Stimulated activated CD8-positive, alpha-beta memory T cell treated with anti-CD3 and anti-CD28 coated beads, Interleukin-4, amount 100 ng/mL, for 1 hour (primary cell): ENCODE measurements around the gene ABR.
"Not testable (repeated sequence)": the region's sequence is repeated elsewhere in the genome, so short reads cannot be mapped to it uniquely, and the experiment has no call there.

Source experiments
- DNase-seq, 2 donors: peaks; one replicate each; pipeline ENCODE4 v3.0.0-alpha.2; 2020; ENCODE audit warnings: low read depth in 2 of 2, low spot score in 1 of 2

ABR gene

DNA sequence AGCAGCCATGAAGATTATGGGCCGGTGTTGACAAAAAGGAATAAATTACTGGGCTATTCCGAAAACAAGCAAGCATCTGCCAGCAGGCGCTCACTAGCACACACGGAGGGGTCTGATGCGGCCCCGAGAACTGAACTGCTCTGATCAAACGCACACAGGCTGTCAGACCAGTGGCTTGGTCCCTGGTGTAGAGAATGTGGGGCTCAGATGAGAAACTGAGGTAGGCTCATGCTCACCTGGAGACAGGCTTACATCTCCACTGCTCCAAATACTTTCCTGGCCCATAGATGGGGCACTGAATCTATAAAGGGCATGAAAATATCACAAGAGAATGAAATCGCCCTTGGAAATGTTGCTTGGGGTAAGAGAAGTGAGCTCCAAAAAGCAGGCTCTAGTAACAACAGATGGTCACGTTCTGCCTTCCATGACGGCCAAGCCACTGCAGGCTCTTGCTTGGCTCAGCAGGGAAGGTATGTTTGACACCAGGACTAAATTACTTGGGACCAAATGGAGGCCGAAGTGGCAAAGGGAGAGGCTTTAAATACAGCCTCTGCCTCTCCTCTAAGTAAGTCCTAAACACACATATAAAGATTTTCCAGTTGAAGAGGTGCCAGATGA is 5.4 kb downstream of the ABR start:
- no peak for DNase-seq

DNA sequence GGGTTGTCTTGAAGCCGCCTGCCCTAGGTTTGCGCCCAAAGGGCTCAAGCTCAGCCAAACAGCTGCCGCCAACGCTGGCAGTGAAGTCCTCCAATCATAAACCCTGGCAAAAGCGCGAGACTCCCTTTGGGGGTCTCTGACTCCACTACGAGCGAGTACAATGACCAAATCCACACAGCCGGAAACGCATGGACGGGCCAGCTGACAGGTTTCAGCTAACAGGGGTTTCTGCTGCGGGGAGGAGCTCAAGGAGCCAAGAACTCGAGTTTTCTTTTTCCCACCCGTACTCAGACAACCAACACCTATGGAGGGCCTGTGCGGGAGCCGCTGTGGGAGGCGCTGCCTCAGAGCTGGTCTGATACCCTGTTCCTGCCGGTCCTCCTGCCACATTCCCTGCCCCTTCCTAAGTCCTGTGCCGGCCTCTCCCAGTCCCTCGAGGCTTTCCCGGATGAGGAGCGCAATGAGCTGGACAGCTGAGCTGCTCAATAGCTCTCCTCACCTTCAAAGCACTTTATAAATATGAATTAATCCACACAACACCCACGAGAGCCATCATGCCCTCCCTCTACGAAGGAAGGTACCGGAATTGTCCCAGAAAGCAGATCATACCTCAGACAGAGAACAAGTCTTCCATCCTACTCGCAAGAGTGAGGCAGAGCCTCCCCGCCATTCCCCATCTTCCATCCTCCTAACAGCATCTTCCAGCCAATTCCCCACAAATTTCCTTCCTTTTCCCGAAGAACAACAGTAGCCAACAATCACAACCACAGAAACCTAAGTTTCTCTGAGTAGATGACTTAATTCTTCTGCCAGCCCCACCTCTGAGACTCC is 6.1 kb downstream of the ABR start:
- no peak for DNase-seq

DNA sequence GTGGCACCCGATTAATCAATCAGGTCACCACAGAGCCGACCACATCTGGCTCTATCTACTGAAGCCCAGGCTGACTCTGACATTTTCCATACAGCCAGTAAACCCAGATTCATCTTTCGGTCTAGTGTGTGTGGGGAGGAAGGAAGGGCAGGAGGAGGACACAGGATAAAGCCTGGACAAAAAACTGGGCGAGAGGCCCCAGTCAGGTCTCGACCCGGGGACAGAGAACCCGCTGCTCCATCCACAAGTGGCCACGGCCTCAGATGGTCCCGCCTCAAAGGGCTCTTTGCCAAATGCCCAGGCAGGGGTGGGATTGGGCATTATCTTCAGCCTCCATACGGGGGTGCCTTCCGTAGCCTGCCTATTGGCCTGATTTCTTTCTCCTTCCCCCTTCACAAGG is 7.8 kb downstream of the ABR start:
- DNase-seq, result no peak

DNA sequence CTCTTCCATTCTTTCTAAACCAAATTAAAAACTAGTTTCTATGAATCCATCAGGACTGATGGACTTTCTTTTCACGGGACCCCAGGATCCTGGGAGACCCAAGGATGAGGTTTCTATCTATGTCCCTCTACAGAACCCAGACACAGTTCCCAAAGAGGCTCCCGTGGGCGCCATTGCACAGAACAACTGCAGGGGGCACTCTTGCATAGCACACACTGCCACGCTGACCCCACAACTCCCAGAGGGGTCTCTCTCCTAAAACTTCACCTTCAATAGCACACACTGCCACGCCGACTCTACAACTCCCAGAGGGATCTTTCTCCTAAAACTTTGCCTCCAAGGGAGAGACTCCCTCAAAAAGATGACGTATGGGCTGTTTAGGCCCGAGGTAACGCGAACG is 9.0 kb downstream of the ABR start:
- DNase-seq, result no peak

DNA sequence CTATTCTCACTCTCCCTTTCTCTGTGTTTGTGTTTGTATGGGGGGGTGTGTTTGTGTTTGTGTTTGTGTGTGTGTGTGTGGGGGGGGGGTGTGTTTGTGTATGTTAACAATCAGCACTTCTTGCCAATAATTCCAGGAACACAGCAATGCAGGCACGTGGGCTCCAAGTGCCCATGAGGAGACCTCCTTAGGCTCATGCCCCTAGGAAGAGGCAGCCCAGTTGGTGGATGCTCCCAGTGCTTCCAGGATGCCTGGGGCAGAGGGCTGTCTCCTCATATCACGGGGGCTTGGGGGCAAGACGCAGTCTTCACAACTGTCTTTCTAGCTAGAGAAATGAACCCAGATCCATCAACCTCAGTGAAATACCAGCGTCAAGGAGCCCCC is 9.9 kb downstream of the ABR start:
- no peak for DNase-seq

DNA sequence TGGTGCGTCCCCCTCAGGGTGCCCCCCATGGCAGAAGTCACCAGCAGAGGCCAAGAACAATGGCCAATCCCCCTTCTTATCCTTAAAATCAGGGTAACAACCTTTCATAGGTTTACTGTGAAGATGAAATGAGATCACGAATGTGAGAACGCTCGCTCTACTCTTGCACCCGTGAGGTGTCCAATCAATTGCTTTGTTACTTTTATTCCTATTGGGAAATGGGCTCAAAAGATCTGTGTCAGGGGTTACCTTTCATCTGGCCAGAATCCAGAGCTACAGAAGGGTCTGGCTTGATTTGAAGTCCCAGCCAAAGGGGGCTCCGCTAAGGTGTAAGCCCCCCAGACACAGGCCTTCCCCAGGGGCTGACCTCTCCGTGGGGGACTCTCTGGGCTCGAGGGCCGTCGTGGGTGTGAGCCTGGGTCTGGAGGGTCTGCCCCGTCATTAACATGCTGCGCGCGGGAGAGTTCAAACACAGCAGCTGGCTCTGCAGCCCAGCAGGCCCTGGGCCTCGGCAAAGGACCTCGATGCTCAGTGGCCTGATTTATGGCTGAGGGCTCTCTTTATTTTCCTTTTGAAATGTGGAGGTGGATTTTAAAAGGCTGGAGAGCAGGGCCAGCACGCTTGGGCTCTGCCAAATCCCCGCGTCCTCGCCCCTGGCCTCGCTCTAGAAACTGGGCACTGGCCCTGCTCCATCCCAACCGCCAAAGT is 10.4 kb downstream of the ABR start:
- DNase-seq, result no peak

DNA sequence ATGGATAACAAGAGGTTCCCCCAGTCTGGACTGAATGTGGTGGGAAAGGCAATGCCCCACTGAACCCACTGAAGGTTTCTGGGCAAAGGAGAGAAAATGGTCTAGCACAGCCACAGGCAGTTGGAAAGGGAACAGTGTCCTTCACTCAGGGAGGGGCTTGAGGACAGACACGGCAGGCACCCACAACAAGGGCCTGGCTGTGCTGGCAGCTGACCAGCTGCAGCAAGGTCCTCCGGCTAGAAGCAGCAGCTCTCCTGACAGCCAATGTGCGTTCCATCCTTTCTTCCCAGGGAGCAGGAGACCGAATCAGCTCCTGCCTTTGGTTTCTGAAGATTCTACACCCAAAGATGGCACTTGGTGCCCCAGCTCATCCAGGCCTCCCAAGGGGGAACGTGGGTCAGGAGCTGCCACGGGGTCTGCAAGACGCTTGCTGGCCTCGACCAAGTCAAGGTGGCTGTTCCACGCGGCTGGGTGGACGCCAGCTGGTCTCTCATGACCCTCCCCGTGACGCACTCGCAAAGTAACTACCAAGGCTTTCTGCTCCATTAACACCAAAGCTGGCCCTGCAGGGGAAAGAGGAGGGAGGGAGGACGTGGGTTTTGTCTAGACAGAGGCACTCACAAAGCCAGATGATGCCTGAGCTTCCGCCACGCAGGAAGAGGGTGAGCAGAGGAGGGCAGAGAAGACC is 11.1 kb downstream of the ABR start:
- DNase-seq, result no peak

DNA sequence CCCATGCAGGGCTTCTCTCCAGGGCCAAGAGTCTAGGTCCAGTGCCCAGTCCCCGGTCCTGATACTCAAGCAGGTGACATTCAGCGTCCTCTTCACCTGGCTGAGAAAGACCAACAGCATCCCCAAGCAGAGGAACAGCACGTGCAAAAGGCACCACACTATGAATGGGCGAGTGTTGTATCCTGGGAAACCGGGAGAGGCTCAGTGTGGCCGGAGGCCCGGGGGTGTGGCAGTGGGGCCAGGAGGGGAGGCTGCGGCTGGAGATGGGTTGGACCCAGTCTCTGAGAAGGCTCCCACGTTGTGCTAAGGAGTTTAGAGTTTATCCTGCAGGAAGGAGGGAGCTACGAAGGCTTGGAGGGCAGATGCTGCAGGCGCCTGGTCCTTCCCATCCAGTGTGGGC is 13.5 kb downstream of the ABR start:
- DNase-seq, result no peak

DNA sequence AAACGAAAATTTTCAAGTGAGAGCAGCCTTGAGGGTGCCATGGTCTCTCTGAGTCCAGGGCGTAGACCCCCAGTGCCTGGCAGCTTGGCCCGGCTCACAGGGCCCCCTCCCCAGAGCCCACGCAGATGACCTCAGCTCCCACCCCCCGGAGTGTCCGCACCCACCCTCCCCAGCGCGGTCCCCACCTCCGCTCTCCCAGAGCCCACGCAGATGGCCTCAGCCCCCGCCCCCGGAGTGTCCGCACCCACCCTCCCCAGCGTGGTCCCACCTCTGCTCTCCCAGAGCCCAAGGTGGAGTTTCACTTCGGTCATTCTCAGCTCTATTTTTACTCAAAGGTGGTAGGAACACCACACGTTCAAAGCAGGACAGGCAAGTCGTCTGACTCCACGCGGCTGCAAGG is 13.9 kb downstream of the ABR start:
- no peak for DNase-seq

DNA sequence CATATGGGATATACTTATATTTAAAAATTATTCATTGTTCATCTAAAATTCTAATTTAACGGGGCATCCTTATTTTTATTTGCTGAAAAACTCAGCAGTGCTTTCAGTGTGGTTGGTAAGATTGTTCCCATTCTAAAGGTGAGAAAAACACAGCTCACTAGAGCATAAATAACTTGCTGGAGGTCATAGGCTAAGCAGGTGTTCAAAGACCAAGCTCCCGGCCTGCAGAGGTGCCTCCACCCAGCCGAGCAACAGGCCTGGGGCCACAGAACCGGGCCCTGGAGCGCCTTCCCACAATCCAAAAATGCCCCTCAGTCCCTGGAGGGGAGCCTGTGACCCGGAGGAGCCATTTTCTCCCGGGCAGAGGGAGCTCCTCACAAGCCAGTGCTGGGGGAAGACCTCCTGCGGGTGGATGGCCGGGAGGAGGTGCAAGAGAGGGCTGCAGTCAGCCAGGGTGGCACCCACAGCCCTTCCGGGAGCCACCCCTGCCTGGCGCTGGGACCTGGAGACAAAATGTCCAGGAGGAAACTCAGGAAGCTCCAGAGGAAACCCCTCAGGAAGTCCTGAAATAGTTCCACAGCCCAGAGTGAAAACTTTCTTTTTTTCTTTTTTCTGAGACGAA is 14.7 kb downstream of the ABR start:
- no peak for DNase-seq

DNA sequence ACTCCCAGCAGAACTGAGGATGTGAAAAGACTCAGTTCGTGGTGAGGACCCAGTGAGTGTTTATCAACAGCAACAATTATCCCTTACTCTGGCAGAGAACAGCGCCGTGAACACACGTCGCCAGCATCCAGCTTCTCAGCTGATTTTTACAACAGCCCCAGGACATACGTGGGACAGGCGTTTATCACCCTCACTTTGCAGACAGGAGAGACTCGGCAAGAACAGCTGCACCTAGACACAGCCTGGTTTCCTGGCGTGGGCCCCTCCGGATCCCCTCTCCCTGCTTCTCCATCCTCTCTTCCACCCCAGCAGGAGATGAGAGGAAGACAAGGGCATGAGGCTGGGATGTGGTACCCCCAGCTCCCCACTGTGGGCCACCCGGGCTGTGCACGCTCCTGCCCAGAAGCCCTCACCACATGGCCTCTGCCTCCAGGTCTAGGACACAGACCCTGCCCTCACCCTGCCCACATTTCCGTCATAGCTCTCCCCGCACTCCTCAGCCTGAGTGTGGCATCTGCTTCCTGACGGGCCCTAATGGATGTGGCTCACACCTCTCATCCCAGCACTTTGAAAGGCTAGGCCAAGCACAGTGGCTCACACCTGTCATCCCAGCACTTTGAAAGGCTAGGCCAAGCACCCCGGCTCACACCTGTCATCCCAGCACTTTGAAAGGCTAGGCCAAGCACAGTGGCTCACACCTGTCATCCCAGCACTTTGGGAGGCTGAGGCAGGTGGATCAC is 17.5 kb downstream of the ABR start:
- DNase-seq, result no peak

DNA sequence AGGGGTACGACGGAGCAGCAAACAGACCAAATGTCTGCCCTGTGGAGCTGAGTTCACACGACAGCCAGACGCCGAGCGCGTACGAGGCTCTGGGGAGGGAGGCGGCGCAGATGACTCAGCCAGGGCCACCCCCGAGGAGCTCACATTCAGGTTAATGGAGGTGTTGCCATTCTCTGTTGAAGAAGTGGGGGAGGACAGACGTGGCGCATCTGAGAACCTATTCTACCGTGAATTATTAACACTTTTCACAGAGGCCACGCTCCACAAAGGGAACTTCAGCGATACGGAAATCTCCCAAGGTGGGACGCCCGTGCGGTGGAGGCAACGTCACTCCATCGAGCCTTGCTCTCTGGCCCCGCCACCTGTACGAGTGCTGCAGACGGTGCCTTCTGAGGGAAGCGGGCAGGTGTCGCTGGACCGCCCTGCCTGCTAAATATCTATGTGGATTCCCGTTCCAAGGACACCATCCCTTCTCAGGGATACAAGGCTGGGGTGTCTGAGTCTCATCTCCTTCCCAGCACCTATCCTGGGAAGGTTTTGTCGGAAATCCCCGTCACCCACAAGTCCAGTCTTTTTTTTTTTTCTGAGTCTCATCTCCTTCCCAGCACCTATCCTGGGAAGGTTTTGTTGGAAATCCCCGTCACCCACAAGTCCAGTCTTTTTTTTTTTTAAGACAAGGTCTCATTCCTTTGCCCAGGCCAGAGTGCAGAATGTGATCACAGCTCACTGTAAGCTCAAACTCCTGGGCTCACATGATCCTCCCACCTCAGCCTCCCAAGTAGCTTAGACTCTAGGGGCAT is 19.0 kb downstream of the ABR start:
- no peak for DNase-seq

DNA sequence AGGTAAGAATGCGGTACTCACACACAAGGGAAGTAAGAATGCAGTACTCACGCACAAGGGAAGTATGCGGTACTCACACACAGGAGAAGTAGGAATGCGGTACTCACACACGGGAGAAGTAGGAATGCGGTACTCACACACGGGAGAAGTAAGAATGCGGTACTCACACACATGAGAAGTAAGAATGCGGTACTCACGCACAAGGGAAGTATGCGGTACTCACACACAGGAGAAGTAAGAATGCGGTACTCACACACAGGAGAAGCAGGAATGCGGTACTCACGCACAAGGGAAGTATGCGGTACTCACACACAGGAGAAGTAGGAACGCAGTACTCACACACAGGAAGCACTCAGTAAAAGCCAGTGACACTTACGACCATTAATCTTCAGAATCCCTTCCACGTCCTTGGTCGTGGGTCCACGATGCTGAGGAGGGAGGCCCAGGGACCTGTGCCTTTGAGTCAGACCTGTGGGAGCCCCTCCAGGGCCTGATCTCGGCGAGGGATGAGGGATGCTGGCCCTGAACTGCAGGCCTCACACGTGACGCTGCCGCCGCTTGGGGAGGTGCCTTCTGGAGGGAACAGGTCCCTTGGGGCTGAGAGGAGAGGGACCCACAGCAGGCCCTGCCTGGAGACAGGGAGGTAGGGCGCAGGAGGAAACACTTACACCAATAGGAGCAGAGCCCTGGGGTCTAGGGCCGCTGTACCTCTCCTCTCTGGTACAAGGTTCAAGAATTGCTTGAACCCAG is 20.2 kb downstream of the ABR start:
- DNase-seq, result no peak

DNA sequence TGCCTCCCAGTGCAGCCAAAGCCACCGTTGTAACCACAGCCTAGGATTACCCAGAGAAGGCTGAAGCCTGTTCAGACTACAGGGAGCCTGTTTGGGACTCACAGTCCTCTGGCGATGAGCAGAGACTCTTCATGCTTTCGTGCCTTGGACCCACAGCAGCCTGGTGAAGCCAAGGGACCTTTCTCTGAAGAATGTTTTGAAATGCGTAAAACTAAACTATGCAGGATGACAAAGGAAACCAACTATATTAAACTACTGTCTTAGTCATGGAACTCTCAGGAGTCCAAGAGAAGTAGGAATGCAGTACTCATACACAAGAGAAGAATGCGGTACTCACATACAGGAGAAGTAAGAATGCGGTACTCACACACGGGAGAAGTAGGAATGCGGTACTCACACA is 20.9 kb downstream of the ABR start:
- DNase-seq, result no peak

DNA sequence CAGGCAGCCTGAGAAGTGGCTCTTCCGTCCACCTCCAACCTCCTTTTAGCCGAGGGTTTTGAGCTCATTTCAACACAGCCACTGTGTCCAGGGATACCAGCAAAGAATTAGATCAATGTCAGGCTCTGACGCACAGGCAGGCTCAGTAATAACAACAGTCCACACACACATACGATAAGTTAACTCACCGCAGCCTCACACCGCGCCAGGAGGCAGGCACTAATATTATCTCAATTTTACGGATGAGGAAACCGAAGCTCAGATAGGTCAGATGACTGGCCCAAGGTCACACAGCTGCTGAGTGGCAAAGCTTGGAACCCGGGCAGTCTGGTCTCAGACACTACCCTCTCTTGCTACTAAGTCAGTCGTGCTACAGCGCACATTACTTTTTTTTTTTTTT is 22.9 kb downstream of the ABR start:
- no peak for DNase-seq

DNA sequence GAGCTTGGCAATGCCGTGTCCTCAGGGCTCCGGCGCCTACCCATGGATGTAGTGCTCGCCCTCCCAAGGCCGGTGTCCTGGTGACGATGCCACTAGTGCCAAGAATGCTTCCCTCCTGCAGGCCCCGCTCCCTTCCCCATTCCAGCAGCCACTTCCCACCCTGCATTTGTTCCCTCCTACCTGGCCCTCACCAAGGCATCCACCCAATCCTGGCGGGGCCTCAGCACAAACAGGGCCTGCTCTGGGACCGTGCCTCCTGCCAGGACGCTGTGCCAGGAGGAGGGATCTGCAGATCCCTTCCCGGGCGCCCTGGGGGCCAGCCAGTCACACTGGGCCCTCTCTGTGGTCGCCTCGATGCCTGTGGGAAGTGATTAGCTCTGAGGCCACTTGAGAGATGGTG is 25.1 kb downstream of the ABR start:
- DNase-seq, result no peak

DNA sequence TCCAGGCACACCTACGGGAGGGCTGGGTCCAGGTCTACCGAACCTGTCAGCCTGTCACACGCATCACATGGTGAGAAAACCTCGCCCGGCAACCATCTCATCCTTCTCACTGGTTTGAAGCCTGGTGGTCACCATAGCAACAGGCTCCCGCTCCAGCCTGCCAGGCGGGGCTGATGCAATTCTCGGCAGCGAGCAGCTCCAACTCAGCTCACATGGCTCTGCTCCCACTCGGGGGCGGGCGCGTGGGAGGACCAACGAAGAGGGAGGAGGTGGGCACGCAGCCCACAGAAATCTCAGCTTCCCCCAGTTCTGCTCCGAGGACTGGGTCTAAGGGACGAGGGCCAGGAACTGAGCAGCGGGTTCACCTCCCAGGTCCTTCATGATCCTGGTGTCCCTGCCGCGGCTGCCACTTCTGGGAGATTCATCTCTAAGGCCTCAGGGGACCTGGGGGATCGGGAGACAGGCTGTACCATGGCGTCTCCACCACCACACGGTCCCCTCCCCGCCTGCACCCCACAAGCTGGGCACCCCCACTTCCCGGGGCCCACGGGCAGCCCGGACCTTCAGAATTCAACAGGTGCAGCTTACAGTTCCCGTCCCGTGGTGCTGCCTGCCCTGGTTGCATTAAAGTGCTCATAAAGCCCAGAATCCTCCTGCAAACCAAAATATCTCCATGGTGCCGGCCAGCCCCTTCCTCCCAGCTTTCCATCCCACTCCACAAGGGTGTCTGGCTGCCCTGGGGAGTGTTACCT is 25.8 kb downstream of the ABR start:
- no peak for DNase-seq

DNA sequence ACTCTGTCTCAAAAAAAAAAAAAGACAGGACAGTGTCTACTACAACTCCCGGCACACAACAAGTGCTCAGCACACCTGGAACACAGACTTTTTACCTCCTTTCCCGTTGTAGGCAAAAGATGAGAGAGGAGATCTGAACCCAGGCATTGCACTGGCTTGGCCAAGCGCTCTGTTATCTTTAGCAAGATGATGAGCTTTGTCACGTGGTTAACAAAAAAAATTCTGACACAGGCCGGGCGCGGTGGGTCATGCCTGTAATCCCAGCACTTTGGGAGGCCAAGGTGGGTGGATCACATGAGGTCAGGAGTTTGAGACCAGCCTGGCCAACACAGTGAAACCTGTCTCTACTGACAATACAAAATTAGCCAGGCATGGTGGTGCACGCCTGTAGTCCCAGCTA is 27.2 kb downstream of the ABR start:
- not testable (repeated sequence) for DNase-seq
